NCI-H2196 (cell line): ENCODE data around the gene TAF12.
"Not testable (repeated sequence)": the region's sequence is repeated elsewhere in the genome, so short reads cannot be mapped to it uniquely, and the experiment has no call there.

Source experiments
- DNase-seq: peaks from one replicate; lab custom pipeline; 2025; ENCODE audit not compliant: unreplicated experiment; lab: John Stamatoyannopoulos, UW

Gene TAF12

GRCh38 chr1:28586585-28587391 is 56.1 kb downstream of the TAF12 start:
- not testable (repeated sequence) for DNase-seq

- no peak for DNase-seq
These were observed 60.6 kb downstream of the TAF12 start for GRCh38 chr1:28582248-28582615.

- peak; percentile 95 for DNase-seq
These were observed 61.2 kb downstream of the TAF12 start for GRCh38 chr1:28581531-28582247.

GRCh38 chr1:28580722-28581530 is 61.9 kb downstream of the TAF12 start:
- peak; percentile 43 for DNase-seq

GRCh38 chr1:28579401-28579800 is 63.5 kb downstream of the TAF12 start:
- no peak for DNase-seq

GRCh38 chr1:28578696-28579218 is 64.1 kb downstream of the TAF12 start:
- no peak for DNase-seq

GRCh38 chr1:28577738-28578536 is 64.9 kb downstream of the TAF12 start:
- no peak for DNase-seq

- DNase-seq, result no peak
These were observed 65.7 kb downstream of the TAF12 start for GRCh38 chr1:28577052-28577678.

- DNase-seq, result no peak
These were observed 69.3 kb downstream of the TAF12 start for GRCh38 chr1:28573564-28573963.

- DNase-seq, result not testable (repeated sequence)
These were observed 70.0 kb downstream of the TAF12 start for GRCh38 chr1:28572891-28573290.

GRCh38 chr1:28571911-28572310 is 71.0 kb downstream of the TAF12 start:
- DNase-seq, result no peak

GRCh38 chr1:28566931-28567330 is 75.9 kb downstream of the TAF12 start:
- DNase-seq, result no peak

GRCh38 chr1:28565726-28566125 is 77.1 kb downstream of the TAF12 start:
- no peak for DNase-seq

GRCh38 chr1:28565040-28565439 is 77.8 kb downstream of the TAF12 start:
- DNase-seq, result no peak

- no peak for DNase-seq
These were observed 78.6 kb downstream of the TAF12 start for GRCh38 chr1:28564310-28564709.

GRCh38 chr1:28560886-28561285 is 82.0 kb downstream of the TAF12 start:
- DNase-seq, result no peak
